Stimulated activated CD4-positive, alpha-beta T cell treated with anti-CD3 and anti-CD28 coated beads, Interleukin-2, amount 100 ng/mL, for 4 hours (primary cell): ENCODE results near the gene CCR7.

Experiments
- DNase-seq: peaks from one replicate; pipeline ENCODE4 v3.0.0-alpha.2; 2020; ENCODE audit warnings: low read depth

CCR7 gene

DNA sequence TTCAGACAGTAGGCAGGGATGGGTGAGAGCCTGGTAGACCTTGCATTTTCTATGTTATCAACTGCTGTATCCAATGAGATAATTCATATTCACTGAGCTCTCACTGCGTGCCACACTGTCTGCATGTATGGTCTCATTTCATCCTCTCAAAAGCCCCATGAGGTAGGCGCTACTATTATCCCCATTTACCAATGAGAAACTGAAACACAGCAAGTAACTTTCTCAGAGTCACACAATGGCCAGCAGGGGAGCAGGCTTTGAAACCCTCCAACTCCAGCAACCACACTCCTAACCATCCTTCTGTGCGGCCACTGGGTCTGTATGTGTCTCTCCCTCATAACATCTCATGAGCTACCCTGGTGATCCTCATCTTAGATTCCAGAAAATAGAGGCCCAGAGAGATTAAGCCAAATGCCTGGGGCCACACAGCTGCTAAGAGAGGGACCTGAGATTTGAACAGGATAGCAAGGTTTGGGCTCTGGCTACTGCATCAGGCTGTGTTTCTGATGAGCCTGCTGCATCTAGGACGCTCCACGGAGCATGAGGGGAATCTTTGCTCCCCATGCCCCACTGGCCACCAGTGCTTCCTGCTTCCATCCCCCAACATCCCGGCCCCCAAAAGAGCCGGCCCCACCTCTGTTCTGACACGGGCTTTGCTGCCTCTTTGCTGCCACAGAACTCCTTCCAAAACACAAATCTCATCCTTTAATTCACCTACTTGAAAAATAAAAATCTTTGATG is 3.2 kb downstream of the CCR7 start:
- DNase-seq: no peak

DNA sequence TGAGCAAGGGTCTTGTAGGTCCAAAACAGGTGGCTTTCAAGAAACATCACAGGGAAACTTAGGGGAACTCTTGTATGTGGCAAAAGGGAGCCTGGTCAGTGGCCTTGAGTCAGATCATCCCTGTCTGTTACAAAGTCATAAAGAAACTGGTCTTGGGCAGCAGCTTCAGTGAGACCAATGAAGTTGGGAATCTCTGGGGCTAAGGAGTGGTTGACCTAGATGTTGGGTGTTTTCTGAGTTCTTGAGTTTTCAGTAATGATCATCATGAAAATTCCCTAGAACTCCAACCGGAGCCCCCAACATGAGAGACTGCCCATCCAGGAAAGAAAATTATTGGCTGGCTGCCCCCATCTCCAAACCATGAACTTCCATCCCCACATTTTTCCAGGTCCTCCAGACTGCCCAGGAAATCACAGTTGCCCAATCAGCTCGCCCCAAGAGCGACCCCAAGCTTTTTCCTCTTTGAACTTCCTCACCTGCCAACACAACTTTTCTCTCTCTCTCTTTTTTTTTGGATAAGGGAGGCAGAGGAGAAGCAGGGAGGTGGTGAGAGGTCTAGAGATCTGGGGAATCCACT is 3.9 kb downstream of the CCR7 start:
- no peak for DNase-seq

DNA sequence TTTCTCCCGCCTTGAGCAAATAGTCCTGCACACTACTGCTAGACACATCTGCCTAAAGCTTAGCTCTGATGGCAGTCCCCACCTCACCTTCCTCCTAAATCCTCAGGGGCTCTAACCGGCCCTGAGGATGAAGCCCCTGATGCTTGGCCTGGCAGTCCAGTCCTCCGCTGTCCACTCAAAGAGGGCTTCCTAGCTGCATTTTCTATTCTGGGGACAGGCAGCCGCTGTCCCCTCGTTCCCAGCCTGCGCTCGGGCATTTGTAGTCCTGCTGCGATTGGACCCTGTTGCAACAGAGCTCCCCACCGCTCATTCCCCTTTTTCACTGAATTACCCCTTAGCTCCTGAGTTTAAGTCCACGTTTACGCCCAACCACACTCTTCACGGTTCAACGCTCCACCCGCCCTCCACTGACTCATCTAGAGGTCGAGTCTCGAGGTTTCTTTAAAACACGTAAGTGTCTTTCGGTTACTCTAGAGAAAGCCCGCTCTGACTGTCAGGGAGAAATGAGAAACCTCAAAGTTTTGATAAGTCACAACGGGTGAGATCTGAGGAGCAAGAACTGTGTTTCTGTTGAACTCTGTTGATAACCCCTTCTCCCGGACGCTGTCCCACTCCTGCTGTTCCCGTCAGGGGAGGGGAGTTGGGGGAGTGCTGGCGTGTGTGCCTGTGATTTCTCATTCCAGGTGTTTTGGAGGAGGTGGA is 4.5 kb downstream of the CCR7 start:
- peak; percentile 76 for DNase-seq

- peak; percentile 72 for DNase-seq
Observed at GRCh38 chr17:40559954-40560591, 5.2 kb downstream of the CCR7 start.

DNA sequence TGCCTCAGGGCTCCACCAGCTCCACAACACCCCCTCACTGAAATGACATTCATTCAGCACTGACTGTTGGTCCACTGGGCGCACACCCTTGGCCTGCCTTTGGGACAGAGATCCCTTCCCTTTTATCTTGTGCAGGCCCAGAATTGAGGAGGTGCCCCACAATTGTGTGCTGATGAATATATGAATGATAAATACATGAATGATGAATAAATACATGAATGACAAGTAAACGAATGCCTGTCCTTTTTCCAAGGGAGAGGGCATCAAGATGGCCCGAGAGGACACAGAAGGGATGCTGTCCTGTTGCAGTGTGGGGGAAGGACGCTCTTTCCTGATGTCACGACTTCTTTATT is 5.7 kb downstream of the CCR7 start:
- DNase-seq: no peak

DNA sequence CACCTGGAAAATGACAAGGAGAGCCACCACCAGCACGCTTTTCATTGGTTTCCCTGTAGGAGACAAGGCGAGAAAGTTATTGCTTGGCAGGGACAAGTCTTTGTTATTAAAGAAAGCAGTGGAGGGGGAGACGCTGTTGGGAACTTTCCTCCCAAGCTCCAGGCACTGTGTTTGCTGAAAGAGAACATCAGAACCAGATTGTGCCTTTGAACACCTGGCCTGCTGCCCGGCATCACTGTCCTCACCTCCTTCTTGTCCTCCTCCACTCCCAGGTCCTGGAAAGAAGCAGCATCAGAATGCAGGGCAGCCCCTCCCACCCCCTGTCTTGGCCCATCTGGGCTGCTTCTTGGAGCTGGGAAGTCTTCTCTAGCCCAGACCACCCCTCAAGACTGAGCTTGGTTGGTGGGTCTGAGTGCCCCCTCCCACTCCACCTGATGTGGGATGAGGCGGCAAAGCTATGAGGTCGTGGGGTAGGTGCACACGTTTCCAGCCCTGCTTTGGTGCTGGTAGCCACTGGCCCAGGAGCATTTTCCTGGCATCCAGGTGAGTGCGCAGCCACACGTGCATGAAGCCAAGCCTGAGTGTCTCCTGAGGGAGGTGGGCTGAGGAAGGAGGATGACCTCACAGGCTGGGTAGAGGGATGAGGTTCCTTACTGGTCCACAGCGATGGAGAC is 6.2 kb downstream of the CCR7 start:
- DNase-seq: no peak

DNA sequence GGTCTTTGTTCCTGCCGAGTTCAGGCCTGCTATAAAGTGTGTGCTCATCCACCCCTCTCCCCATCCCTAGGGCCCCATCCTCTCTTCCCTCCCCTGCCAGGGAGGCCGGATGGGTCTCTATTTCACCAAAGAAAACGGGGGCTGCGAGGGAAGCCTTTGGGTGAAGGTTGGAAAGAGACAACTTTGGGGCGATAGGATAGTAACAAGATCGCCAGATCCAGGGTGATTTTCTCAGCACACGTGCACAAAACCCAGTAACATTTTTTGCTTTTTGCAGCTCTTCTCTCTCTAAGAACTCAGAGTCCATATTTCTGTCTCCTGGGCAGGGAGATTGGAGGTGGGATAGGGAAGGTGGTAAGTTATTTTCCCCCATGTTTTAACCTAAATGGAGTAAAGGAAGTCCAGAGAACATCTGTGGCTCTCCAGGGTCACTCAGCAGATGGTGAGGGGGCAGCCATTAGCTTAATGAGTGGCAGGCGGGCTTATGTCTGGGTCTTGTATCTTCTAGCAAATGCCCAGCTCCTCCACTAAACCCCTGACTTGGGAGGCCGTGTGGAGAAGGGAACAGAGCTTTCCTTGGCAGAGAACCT is 6.9 kb downstream of the CCR7 start:
- no peak for DNase-seq

GRCh38 chr17:40557531-40558299 is 7.6 kb downstream of the CCR7 start:
- no peak for DNase-seq

DNA sequence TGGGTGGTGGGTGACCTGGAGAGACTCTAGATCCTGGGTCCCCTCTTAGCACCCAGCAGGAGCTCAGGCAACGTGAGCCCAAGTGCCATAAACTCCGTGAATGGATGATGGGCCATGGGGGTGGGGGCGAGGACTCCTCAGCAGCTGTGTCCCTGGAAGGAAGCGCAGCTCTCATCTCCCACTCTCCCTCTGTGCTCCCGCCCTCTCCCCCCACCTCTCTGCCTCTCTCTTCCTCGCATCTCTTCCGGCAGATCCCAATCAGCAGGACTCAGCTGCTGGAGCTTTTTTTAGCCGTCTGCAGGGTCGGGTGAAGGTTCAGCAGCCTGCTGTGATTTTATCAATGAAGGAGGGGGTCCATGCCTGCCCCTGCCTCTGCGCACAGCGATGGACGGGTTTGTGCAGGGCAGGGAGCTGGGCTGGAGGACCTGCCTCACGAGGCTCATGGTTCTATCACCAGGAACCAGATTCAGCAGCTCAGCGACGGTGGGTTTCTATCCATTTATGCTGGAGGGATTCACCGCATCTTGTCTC is 8.3 kb downstream of the CCR7 start:
- no peak for DNase-seq

GRCh38 chr17:40556198-40556661 is 9.0 kb downstream of the CCR7 start:
- no peak for DNase-seq

GRCh38 chr17:40555296-40556190 is 9.7 kb downstream of the CCR7 start:
- DNase-seq: no peak

GRCh38 chr17:40554646-40555295 is 10.5 kb downstream of the CCR7 start:
- DNase-seq: no peak

- no peak for DNase-seq
Observed at GRCh38 chr17:40553694-40554534, 11.4 kb downstream of the CCR7 start.

DNA sequence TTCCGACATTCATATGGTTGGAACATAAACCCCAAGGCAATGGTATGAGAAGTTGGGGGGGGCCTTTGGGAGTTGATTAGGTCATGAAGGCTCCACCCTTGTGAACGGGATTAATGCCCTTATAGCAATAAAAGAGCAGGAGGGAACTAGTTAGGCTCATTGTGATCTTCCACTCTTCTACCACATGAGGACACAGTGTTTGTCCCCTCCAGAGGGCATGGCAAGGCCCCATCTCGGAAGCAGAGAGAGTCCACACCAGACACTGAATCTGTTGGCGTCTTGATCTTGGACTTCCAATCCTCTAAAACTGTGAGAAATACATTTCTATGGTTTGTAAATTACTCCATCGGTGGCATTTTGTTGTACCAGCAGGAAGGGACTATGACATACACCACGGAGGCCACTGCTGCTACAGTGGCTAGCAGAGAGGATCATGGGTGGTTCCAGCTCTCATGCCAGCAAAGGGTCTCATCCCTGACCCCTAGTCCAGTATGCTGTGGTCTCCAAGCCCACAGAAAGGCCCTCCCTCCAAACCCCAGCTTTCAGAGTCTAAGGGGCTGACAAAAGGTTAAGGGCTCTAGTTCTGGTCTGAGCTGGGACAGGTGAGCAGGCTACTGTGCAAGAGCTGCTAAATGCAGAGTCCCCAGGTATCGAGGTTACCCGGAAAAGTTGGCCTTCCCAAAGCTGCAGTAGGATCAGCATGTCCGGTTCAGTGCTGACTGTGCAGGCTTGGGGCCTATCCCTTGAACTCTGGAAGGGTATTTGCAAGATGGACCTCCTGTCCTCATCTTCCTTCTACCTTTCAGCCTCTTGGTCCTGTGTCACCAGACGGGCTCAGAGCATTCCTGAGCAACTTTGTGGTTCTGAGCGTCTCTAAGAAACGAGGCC is 12.2 kb downstream of the CCR7 start:
- no peak for DNase-seq

GRCh38 chr17:40551879-40552768 is 13.1 kb downstream of the CCR7 start:
- DNase-seq: no peak
